NCI-H146 (cell line): ENCODE data around the gene KRTAP12-4.

ENCODE experiments used
- DNase-seq: peaks from one replicate; lab custom pipeline; 2025; lab: John Stamatoyannopoulos, UW

KRTAP12-4 gene

GRCh38 chr21:44630440-44630839 lies 24.0 kb downstream of the KRTAP12-4 start:
- DNase-seq, result no peak

- no peak for DNase-seq
Observed at GRCh38 chr21:44628707-44629391, 25.6 kb downstream of the KRTAP12-4 start.

DNA sequence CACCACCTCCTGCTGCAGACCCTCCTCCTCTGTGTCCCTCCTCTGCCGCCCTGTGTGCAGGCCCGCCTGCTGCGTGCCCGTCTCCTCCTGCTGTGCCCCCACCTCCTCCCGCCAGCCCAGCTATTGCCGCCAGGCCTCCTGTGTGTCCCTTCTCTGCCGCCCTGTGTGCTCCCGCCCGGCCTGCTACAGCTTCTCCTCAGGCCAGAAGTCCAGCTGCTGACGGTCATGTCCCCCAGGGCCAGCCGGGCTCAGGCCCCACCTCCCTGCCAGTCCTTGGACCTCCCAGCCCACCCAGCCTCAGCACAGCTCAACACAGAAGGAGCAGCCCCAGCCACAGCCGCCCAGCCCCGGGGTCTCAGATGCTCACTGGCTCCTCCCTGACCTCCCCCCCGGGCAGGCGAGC lies 26.6 kb downstream of the KRTAP12-4 start:
- DNase-seq, result peak; percentile 64

DNA sequence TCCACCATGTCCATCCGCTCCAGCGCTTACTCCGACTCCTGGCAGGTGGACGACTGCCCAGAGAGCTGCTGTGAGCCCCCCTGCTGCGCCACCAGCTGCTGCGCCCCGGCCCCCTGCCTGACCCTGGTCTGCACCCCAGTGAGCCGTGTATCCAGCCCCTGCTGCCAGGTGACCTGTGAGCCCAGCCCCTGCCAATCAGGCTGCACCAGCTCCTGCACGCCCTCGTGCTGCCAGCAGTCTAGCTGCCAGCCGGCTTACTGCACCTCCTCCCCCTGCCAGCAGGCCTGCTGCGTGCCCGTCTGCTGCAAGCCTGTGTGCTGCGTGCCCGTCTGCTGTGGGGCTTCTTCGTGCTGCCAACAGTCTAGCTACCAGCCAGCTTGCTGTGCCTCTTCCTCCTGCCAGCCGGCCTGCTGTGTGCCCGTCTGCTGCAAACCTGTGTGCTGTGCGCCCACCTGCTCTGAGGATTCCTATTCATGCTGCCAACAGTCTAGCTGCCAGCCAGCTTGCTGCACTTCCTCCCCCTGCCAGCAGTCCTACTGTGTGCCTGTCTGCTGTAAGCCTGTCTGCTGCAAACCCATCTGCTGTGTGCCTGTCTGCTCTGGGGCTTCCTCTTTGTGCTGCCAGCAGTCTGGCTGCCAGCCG lies 27.2 kb downstream of the KRTAP12-4 start:
- DNase-seq, result peak; percentile 80

- DNase-seq, result peak; percentile 80
Observed at GRCh38 chr21:44626673-44627143, 27.8 kb downstream of the KRTAP12-4 start, which contains the start of gene KRTAP10-9. Gene KRTAP10-9, plus strand, starts transcription at chr21:44627093. Its CDS starts 79 bp downstream, at chr21:44627172.

DNA sequence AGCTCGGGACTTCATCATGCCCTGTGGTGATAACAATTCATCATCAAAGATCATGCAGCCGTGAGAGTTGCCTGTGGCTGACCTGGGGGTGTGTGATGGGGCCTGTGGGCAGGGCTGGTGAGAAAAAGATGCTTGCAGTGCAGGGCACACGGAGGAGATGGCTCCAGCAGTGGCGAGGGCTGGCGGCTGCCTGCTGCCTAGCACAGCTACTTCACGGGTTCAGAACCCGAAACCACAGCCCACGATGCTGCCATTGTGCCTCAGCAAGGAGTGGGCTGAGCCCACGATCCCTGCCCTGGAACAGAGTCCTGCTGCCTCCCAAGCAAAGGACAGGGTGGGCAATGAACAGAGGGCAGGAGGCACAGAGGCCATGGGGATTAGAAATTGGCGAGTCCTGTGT lies 28.2 kb downstream of the KRTAP12-4 start:
- DNase-seq, result no peak

DNA sequence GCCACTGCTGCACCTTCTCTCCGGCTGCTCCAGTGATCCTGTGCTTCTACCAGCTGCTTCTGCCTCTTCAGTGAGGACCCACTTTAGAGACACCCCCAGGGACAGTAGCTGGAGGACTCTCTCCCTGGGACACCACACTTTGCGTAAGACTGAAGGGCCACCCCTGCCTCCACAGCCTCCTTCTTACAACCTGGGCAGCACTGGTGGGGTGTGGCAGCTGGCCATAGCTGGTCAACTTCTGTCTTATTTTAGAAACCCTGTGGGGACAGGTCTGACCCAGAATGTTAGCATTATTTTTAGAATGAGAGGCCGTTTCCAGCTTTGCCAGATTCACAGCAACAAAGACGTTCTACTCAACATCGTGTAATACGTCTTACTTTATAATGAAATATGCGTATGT lies 28.7 kb downstream of the KRTAP12-4 start:
- DNase-seq, result no peak

DNA sequence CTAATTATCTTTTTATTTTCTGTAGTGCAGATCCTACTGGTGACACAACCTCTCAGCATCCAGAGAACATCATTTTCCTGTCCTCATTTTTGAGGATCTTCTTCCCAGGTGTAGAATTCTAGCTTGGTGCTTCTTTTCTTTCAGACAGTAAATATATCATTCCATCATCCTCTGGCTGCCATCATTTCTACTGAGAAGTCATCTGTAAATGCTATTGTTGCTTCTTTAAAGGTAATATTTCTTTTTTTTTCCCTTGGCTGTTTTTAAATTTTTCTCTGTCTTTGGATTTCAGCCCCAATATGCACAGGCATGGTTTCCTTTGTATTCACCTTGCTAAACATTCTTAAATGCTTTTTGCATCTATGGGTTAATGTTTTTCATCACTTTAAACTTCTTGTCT lies 30.9 kb downstream of the KRTAP12-4 start:
- no peak for DNase-seq

GRCh38 chr21:44619886-44620285 lies 34.6 kb downstream of the KRTAP12-4 start:
- no peak for DNase-seq

DNA sequence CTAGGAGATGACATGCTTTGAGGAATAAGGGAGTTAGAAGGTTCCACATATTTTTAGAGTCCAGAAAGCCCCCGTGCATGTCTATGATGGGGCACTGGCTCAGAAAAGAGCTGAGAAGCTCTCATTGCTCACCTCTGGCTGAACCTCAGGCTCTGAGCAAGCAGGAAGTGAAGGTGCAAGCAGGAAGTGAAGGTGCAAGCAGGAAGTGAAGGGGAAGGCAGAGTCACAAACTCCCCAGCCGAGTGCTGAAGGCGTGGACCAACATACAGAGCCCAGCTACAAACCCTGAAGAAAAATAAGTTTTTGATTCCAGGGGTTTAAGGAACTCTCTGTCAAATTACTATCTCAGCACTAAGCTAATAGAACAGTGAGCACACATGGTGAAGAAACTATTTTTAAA lies 35.5 kb downstream of the KRTAP12-4 start:
- no peak for DNase-seq

DNA sequence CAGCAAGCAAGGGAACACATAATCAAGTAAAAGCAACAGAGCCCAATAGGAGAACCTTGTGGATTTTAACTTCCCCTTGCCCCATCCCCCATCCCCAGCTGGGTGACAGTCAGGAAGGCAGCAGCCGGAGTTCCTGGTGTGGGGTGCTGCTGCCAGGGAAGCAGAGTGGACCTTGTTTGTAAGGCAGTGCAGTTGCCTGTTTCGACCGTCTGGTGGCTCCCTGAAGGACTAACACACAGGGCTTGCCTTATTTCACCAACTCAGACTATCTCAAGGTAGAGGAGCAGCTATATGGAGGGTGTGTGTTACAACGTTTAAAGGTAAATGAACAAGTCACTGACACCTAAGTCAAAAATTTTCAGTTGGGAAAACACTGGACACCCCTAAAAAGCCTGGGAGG lies 36.0 kb downstream of the KRTAP12-4 start:
- no peak for DNase-seq

DNA sequence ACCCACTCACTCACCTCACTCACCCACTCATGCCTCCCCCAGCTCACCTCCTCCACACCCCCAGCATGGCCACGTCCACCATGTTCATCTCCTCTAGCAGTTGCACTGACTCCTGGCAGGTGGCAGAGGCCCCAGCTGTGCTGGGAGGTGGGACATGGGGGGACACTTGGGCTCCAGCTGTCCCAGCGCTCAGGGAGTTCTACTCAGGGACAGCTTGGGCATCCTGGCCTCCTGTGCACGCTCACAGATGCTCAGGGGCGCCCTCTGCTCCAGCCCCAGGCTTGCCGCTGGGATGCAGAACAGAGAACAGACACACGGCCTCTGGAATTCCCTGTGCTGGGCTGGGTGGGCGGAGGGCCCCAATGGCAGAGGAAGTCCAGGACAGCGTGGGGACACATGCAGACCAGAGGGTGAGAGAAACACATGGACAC lies 37.4 kb downstream of the KRTAP12-4 start:
- no peak for DNase-seq

DNA sequence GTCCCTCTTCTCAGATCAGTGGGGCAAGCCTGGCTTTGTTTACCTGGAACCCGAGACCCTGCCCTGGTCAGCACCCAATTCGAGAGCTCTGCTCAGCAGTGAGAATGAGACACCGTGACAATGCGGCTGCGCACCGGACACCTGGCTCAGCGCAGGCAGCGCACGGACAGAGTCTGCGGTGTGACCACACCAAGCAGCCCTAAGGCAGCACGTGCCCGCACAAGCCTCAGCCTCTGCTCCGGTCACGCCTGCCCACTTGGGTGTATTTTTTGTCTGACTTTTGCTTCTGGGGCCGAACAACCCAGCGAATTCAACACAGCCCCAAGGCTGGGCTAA lies 37.9 kb downstream of the KRTAP12-4 start:
- no peak for DNase-seq

DNA sequence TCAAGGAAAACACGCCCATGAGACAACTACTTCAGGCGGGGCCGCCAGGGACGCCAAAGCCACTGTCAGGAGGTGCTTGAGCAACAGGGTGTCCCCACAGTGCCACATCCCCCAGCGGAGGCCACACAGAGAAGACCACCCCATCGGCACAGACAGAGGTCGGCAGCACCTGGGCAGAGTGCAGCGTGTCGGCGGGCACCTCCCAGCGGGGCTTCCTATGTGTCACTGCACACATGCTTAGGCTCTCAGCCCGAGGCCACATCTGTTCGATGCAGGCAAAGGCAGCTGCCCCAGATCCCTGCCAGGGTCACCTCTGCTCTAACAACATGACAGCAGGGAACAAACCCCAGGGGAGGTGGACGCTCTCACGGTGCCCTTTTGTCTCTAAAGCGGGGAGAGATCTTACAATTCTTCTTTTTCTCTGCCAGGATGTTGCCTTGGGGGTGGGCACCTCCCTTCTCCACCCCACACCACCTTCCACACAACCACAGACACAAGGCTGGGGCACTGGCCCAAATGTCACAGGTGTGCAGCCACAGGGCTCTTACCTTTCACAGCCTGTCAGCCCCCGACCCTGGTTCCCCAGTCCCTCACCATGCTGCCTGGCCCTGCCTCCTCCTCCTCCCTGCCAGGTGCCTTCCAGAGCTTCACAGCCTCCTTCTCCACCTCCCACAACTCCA lies 38.4 kb downstream of the KRTAP12-4 start:
- peak; percentile 75 for DNase-seq

DNA sequence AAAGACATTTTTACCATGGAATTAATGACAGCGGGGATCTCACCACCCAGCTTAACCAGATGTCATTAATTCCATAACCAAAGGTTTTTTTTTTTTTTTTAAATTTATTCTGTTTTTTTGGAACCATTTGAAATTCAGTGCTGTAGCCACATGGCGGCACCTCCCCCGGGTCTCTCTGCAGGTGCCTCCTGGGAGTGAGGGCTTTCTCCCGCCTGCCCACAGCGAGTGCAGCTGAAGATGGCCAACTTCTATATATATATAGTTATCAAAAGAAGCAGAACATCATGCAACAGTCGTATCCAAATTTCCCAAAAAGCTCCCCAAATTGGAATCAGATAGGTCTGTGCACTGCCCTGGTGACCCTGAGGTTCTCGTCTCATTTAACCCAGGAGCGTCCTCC lies 39.0 kb downstream of the KRTAP12-4 start:
- DNase-seq, result no peak

GRCh38 chr21:44614961-44615391 lies 39.5 kb downstream of the KRTAP12-4 start:
- DNase-seq, result no peak

DNA sequence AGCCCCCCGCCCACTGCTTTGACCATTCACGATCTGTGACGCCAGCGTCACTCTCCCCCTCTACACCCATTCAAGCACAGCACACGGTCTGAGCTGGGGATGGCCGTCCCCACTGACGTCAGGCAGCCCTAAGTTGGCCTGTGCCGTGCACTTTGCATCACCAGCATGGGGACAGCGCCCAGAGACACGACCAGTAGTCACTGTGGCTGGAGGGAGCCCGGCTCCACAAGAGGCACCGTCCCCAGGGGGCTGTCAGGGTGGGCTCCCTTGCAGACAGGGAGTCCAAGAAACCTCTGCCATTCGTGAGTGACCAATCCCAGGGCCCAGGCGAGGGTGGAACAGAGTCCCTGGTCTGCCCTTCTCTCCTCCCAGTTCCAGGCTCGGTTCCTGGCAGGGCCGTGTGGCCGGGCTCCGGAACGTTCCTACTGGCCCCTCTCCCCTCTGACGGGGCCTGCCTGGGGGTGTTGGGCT lies 40.3 kb downstream of the KRTAP12-4 start:
- DNase-seq, result no peak

- DNase-seq, result no peak
Observed at GRCh38 chr21:44613386-44614155, 40.9 kb downstream of the KRTAP12-4 start.

DNA sequence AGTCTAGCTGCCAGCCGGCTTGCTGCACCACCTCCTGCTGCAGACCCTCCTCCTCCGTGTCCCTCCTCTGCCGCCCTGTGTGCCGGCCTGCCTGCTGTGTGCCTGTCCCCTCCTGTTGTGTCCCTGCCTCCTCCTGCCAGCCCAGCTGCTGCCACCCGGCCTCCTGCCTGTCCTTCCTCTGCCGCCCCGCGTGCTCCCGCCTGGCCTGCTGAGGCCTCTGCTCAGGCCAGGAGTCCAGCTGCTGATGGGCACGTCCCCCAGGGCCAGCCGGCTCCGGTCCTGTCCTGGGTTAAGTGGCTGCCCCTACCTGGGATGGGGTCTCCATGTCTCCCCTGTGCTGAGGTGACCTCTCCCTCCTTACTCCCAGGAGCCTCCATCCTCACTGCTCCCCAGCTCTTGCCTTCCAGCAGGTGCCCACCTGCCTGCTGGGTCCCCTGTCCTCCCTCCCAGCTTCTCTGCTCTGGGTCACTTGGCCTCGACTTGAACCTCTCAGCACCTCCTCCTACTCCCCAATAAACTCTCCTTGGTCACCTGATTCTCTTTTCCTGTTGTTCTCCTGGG lies 41.7 kb downstream of the KRTAP12-4 start:
- DNase-seq, result no peak

GRCh38 chr21:44612029-44612486 lies 42.4 kb downstream of the KRTAP12-4 start, which contains the start of gene KRTAP10-8:
Gene KRTAP10-8, plus strand, starts transcription at chr21:44612079. Its CDS starts 22 bp downstream, at chr21:44612101.
- DNase-seq, result no peak

GRCh38 chr21:44611551-44611950 lies 42.9 kb downstream of the KRTAP12-4 start:
- no peak for DNase-seq
